Hematopoietic multipotent progenitor cell treated with erythropoietin and hydrocortisone succinate and interleukin-3 and kit ligand, for 17 days (in vitro differentiated cells): ENCODE results near the gene PPM1E.
"Not testable (repeated sequence)": the region's sequence is repeated elsewhere in the genome, so short reads cannot be mapped to it uniquely, and the experiment has no call there.

Source experiments
- DNase-seq: peaks from one replicate; pipeline ENCODE4 v3.0.0-alpha.2; 2015; ENCODE audit warnings: low spot score

The PPM1E gene

GRCh38 chr17:58947824-58948223 lies 192.2 kb downstream of the PPM1E start:
- no peak for DNase-seq

GRCh38 chr17:58954358-58954757 lies 198.7 kb downstream of the PPM1E start:
- not testable (repeated sequence) for DNase-seq

- DNase-seq, result no peak
Measured at GRCh38 chr17:58956997-58957724, 201.5 kb downstream of the PPM1E start.

- not testable (repeated sequence) for DNase-seq
Measured at GRCh38 chr17:58957725-58958073, 202.0 kb downstream of the PPM1E start.

GRCh38 chr17:58960068-58960467 lies 204.4 kb downstream of the PPM1E start:
- DNase-seq, result no peak

GRCh38 chr17:58965221-58965620 lies 209.6 kb downstream of the PPM1E start:
- no peak for DNase-seq

GRCh38 chr17:58966208-58966607 lies 210.6 kb downstream of the PPM1E start:
- no peak for DNase-seq

- no peak for DNase-seq
Measured at GRCh38 chr17:58968426-58969061, 212.9 kb downstream of the PPM1E start.

GRCh38 chr17:58969156-58969555 lies 213.5 kb downstream of the PPM1E start:
- DNase-seq, result no peak

- no peak for DNase-seq
Measured at GRCh38 chr17:58969612-58970011, 214.0 kb downstream of the PPM1E start.

- no peak for DNase-seq
Measured at GRCh38 chr17:58970609-58971450, 215.2 kb downstream of the PPM1E start.

- no peak for DNase-seq
Measured at GRCh38 chr17:58974354-58974753, 218.7 kb downstream of the PPM1E start.

- DNase-seq, result no peak
Measured at GRCh38 chr17:58976541-58976940, 220.9 kb downstream of the PPM1E start.

- no peak for DNase-seq
Measured at GRCh38 chr17:58980706-58981481, 225.2 kb downstream of the PPM1E start.

GRCh38 chr17:58982626-58983025 lies 227.0 kb downstream of the PPM1E start:
- DNase-seq, result no peak

- no peak for DNase-seq
Measured at GRCh38 chr17:58985367-58985766, 229.7 kb downstream of the PPM1E start.

- DNase-seq, result no peak
Measured at GRCh38 chr17:58985971-58986370, 230.3 kb downstream of the PPM1E start.

- DNase-seq, result no peak
Measured at GRCh38 chr17:58989629-58990028, 234.0 kb downstream of the PPM1E start.

- DNase-seq, result no peak
Measured at GRCh38 chr17:58991718-58992331, 236.2 kb downstream of the PPM1E start.

GRCh38 chr17:58993311-58993710 lies 237.7 kb downstream of the PPM1E start:
- no peak for DNase-seq

GRCh38 chr17:58995247-58995940 lies 239.7 kb downstream of the PPM1E start:
- DNase-seq, result no peak
